Skin of body (tissue), 2 donors: ENCODE data around the gene STRN3. TPM values are rescaled to one million over a fixed set of nuclear protein-coding genes. Genes with fewer than 3 reads are reported as not detected.
"Not testable (repeated sequence)": the region's sequence is repeated elsewhere in the genome, so short reads cannot be mapped to it uniquely, and the experiment has no call there.

ENCODE experiments used
- DNase-seq: peaks from one replicate; lab custom pipeline; 2025; lab: John Stamatoyannopoulos, UW
- total RNA-seq: library from RNA; depleted of rRNA; stranded (reverse); fragments of >200 nt; gene quantifications from one replicate; pipeline ENCODE4 v1.2.3, GENCODE V29; 2014

STRN3 gene
- total RNA-seq, 1 donor from 2014 or later = 60.6 TPM

- no peak for DNase-seq
Measured at GRCh38 chr14:30971586-30971985, 54.6 kb downstream of the STRN3 start.

- DNase-seq = not testable (repeated sequence)
Measured at GRCh38 chr14:30969796-30970195, 56.4 kb downstream of the STRN3 start.

- not testable (repeated sequence) for DNase-seq
Measured at GRCh38 chr14:30967364-30968098, 58.6 kb downstream of the STRN3 start.

- no peak for DNase-seq
Measured at GRCh38 chr14:30966415-30967363, 59.5 kb downstream of the STRN3 start.

- DNase-seq = not testable (repeated sequence)
Measured at GRCh38 chr14:30965861-30966260, 60.3 kb downstream of the STRN3 start.

GRCh38 chr14:30962537-30962936 lies 63.6 kb downstream of the STRN3 start:
- not testable (repeated sequence) for DNase-seq

- no peak for DNase-seq
Measured at GRCh38 chr14:30961330-30961729, 64.8 kb downstream of the STRN3 start.

GRCh38 chr14:30960216-30960615 lies 66.0 kb downstream of the STRN3 start:
- no peak for DNase-seq

- DNase-seq = no peak
Measured at GRCh38 chr14:30958555-30959407, 67.4 kb downstream of the STRN3 start.

- no peak for DNase-seq
Measured at GRCh38 chr14:30957813-30958370, 68.3 kb downstream of the STRN3 start.

GRCh38 chr14:30949651-30950050 lies 76.5 kb downstream of the STRN3 start:
- no peak for DNase-seq

GRCh38 chr14:30943694-30944093 lies 82.5 kb downstream of the STRN3 start:
- DNase-seq = no peak

- no peak for DNase-seq
Measured at GRCh38 chr14:30940886-30941285, 85.3 kb downstream of the STRN3 start.

GRCh38 chr14:30938617-30939016 lies 87.6 kb downstream of the STRN3 start:
- no peak for DNase-seq

GRCh38 chr14:30935445-30935844 lies 90.7 kb downstream of the STRN3 start:
- no peak for DNase-seq

- not testable (repeated sequence) for DNase-seq
Measured at GRCh38 chr14:30933937-30934336, 92.2 kb downstream of the STRN3 start.

GRCh38 chr14:30928462-30928861 lies 97.7 kb downstream of the STRN3 start:
- DNase-seq = no peak

GRCh38 chr14:30925254-30925653 lies 100.9 kb downstream of the STRN3 start:
- no peak for DNase-seq

GRCh38 chr14:30921788-30922187 lies 104.4 kb downstream of the STRN3 start:
- DNase-seq = no peak

GRCh38 chr14:30921305-30921704 lies 104.9 kb downstream of the STRN3 start:
- DNase-seq = no peak

GRCh38 chr14:30915596-30915995 lies 110.6 kb downstream of the STRN3 start:
- DNase-seq = no peak
